NB4 (cell line): Measurements from ENCODE around the gene CUL1.

ENCODE experiments used
- CTCF ChIP-seq: IDR thresholded peaks from one replicate; pipeline ENCODE4 v1.5.1; 2012; ENCODE audit warnings: low read depth, low read length
- POLR2A ChIP-seq: IDR thresholded peaks from 2 replicates; pipeline ENCODE4 v1.6.1; 2011; ENCODE audit warnings: mild to moderate bottlenecking; ENCODE audit not compliant: insufficient read length; ENCODE audit errors: extremely low read depth

- TF ChIP-seq CTCF = no peak
- no peak for TF ChIP-seq POLR2A
Observed at GRCh38 chr7:148813890-148814289, 115.2 kb downstream of the CUL1 start.
